ACC112 (cell line): Measurements from ENCODE around the gene GINS2.

Experiments
- H2AFZ ChIP-seq: fragments of 200-600 bp; sonication (generic); one replicate; pipeline ENCODE4 v1.6.0; 2017; ENCODE audit warnings: antibody characterized with exemption, low read length; ENCODE audit not compliant: unreplicated experiment
- H3K27ac ChIP-seq: fragments of 200-600 bp; sonication (generic); 2 replicates; pipeline ENCODE4 v1.5.1; 2014; ENCODE audit warnings: low read depth, mild to moderate bottlenecking, antibody characterized with exemption, low read length, moderate library complexity
- H3K27me3 ChIP-seq: fragments of 200-600 bp; sonication (generic); 2 replicates; pipeline ENCODE4 v1.6.1; 2014; ENCODE audit warnings: mild to moderate bottlenecking, antibody characterized with exemption, low read length, moderate library complexity, mixed read lengths; ENCODE audit not compliant: insufficient read depth
- H3K36me3 ChIP-seq: fragments of 200-600 bp; sonication (generic); 2 replicates; pipeline ENCODE4 v1.6.1; 2016; ENCODE audit warnings: mild to moderate bottlenecking, antibody characterized with exemption, low read length, moderate library complexity, mixed read lengths; ENCODE audit not compliant: insufficient read depth
- H3K4me1 ChIP-seq: fragments of 200-600 bp; sonication (generic); one replicate; pipeline ENCODE4 v1.6.1; 2016; ENCODE audit warnings: low read length, mixed read lengths; ENCODE audit not compliant: insufficient read depth, unreplicated experiment, control insufficient read depth
- H3K4me3 ChIP-seq: fragments of 200-600 bp; sonication (generic); 2 replicates; pipeline ENCODE4 v1.5.1; 2014; ENCODE audit warnings: mild to moderate bottlenecking, low read depth, low read length
- H3K79me2 ChIP-seq: fragments of 200-600 bp; sonication (generic); one replicate; pipeline ENCODE4 v1.6.0; 2016; ENCODE audit warnings: low read length; ENCODE audit not compliant: control insufficient read depth, unreplicated experiment, insufficient read depth

GINS2 gene

DNA sequence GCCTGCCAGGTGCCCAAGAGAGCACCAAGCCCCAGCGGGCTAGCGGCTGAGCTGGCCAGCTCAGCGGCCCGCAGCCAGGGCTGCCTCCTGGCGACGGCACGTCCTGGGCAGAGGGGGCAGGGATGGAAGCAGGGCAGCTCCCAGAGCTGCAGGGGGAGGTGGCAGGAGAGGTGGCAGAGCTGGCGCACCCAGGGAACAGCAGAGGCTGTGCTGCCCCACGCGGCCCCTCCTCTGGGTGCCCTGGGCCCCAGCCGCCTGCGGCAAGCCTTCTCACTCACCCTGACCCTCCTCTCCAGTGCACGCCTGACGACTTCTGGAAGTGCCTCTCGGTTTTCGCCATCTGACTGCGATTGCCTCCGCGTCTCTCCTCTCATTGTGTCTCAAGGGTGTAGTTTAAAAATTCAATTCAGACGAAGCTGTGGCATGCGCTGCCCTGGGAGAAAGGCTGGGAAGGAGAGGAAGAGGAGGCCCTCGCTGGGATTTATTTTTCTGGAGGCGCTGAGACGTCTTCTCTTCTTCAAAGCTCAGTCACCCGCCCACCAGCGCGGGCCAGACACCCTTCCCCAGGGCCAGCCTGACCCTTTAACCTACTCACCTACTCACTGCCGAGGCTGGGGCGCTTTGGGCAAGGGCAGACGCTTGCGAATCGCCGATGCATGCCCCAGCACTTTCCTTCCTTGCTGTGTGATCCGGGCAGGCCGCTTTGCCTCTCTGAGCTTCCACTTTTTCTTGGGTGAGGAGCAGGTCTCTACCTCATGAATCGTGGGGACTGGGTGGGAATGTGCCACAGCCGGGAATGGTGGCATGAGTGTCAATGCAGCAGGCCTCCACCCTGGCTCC lies 50.7 kb downstream of the GINS2 start:
- H3K4me1 ChIP-seq, result no peaks in the 10 kb centered on the region
- H3K36me3 ChIP-seq, result no peaks in the 10 kb centered on the region
- H3K79me2 ChIP-seq, result no peaks in the 10 kb centered on the region

GRCh38 chr16:85637061-85637807 lies 51.5 kb downstream of the GINS2 start:
- H3K4me1 ChIP-seq, result no peaks in the 10 kb centered on the region
- no peak overlapping the region for H3K27ac ChIP-seq
- no peak overlapping the region for H3K4me3 ChIP-seq
- H3K27me3 ChIP-seq, result no peaks in the 10 kb centered on the region
- H3K79me2 ChIP-seq, result peaks cover 3% of the 10 kb centered on the region
- no peak overlapping the region for H2AFZ ChIP-seq
- no peaks in the 10 kb centered on the region for H3K36me3 ChIP-seq

More for the DNA sequence above, 50.7 kb downstream of the GINS2 start:
- Histone ChIP-seq H3K4me3 (no peak overlapping the region), H2AFZ (no peak overlapping the region), H3K27me3 (no peaks in the 10 kb centered on the region), H3K27ac (no peak overlapping the region)

DNA sequence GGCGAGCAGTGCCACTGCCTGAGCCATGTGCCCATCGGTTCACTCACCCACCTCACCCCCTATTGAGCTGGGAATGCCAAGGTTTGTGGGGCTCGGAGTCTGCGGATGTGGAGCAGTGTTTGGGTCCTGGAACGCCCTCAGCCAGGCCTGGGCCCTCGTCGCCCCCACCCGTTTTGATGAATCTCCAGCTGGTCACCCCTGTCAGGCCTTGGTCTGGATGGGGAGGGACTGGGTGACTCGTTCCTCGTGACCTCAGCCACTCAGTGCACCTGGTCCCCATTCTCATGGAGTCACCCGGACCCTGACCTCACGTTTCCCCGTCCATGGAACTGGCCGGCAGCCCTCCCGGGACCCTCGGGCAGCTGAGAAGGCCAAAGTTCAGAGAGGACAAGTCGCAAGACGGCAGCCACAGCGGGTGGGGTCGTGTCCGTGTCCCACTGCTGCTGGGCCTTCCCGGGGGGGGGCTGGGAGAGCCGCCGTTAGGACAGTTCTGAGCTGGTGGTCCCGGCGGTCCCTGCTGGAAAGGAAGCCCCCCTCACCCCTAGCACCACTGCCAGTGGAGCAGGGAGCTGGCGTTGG lies 52.4 kb downstream of the GINS2 start:
- Histone ChIP-seq H3K79me2 (peaks cover 3% of the 10 kb centered on the region), H3K27me3 (no peaks in the 10 kb centered on the region), H3K36me3 (no peaks in the 10 kb centered on the region), H3K4me3 (no peak overlapping the region), H3K27ac (no peak overlapping the region), H2AFZ (no peak overlapping the region), H3K4me1 (no peaks in the 10 kb centered on the region)

- peaks cover 6% of the 10 kb centered on the region for H3K79me2 ChIP-seq
- no peak overlapping the region for H2AFZ ChIP-seq
- no peaks in the 10 kb centered on the region for H3K36me3 ChIP-seq
- no peaks in the 10 kb centered on the region for H3K4me1 ChIP-seq
- no peak overlapping the region for H3K27ac ChIP-seq
- no peaks in the 10 kb centered on the region for H3K27me3 ChIP-seq
- no peak overlapping the region for H3K4me3 ChIP-seq
These were observed 53.1 kb downstream of the GINS2 start for GRCh38 chr16:85635545-85636140.

DNA sequence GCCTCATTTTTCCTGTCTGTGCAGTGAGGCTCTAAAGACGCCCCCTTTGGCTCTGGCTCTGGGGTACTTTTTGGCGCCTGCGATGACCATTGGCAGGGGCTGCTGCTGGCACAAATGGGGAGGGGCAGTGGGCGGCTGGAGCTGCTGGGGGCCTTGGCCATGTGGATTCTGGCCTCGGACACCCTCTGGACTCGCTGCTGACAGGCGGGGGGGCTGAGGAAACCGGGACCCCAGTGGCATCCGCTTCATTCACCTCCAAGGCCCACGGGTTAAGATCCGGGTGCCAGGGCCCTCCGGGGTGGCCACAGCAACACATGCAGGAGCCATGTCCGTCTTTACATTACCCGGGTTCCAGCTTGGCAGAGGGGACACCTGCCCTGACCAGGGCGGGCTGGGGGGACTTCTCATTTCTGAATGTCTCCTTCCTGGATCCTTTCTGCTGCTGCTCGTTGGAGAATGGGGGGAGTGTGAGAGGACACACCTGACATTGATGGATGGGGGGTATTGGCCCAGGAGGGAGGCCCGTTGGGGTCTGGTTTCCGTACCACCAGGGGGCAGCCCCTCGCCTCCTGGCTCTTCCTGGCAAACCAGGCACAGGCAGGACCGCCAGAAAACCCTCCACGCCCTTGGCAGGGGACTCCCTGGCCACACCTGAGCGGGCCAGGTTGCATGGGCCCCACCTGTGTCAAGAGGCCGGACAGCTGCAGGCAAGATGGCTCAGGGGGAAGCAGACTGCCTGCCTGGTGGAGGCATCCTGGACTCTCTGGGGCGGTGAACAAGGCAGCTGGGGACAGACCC lies 53.8 kb downstream of the GINS2 start:
- peaks cover 8% of the 10 kb centered on the region for H3K79me2 ChIP-seq
- no peaks in the 10 kb centered on the region for H3K27me3 ChIP-seq
- H3K4me3 ChIP-seq, result no peak overlapping the region
- H3K27ac ChIP-seq, result no peak overlapping the region
- H3K36me3 ChIP-seq, result no peaks in the 10 kb centered on the region
- no peak overlapping the region for H2AFZ ChIP-seq
- no peaks in the 10 kb centered on the region for H3K4me1 ChIP-seq

DNA sequence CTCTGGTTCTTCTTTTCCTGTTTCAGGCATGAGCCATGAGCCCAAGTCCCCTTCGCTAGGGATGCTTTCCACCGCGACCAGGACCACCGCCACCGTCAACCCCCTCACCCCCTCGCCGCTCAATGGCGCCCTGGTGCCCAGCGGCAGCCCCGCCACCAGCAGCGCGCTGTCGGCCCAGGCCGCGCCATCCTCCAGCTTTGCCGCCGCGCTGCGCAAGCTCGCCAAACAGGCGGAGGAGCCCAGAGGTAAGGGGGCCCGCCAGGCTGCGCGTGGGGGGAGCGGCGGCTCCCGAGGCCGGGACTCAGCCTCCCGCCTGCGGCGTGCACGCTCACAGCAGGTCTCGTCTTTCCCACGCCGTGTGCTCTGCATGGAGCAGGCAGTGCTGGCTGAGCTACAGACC lies 54.9 kb downstream of the GINS2 start:
- Histone ChIP-seq H3K4me3 (no peak overlapping the region), H3K27me3 (no peaks in the 10 kb centered on the region), H2AFZ (no peak overlapping the region), H3K27ac (no peak overlapping the region), H3K36me3 (0 out of 2 replicates have a peak, but pooled peaks cover 3% of the 10 kb centered on the region), H3K4me1 (no peaks in the 10 kb centered on the region), H3K79me2 (peaks cover 15% of the 10 kb centered on the region)

- Histone ChIP-seq H3K4me1 (no peaks in the 10 kb centered on the region), H3K4me3 (no peak overlapping the region), H2AFZ (no peak overlapping the region), H3K27me3 (no peaks in the 10 kb centered on the region), H3K27ac (no peak overlapping the region), H3K79me2 (peaks cover 15% of the 10 kb centered on the region), H3K36me3 (peaks cover 6% of the 10 kb centered on the region; the same call in 1 of the 2 replicates)
These were observed 55.4 kb downstream of the GINS2 start for GRCh38 chr16:85633438-85633743.

- no peak overlapping the region for H3K27ac ChIP-seq
- no peak overlapping the region for H2AFZ ChIP-seq
- H3K36me3 ChIP-seq, result peaks cover 6% of the 10 kb centered on the region; the same call in 1 of the 2 replicates
- H3K4me1 ChIP-seq, result no peaks in the 10 kb centered on the region
- H3K27me3 ChIP-seq, result no peaks in the 10 kb centered on the region
- H3K4me3 ChIP-seq, result no peak overlapping the region
- peaks cover 15% of the 10 kb centered on the region for H3K79me2 ChIP-seq
These were observed 55.9 kb downstream of the GINS2 start for GRCh38 chr16:85632709-85633437.

DNA sequence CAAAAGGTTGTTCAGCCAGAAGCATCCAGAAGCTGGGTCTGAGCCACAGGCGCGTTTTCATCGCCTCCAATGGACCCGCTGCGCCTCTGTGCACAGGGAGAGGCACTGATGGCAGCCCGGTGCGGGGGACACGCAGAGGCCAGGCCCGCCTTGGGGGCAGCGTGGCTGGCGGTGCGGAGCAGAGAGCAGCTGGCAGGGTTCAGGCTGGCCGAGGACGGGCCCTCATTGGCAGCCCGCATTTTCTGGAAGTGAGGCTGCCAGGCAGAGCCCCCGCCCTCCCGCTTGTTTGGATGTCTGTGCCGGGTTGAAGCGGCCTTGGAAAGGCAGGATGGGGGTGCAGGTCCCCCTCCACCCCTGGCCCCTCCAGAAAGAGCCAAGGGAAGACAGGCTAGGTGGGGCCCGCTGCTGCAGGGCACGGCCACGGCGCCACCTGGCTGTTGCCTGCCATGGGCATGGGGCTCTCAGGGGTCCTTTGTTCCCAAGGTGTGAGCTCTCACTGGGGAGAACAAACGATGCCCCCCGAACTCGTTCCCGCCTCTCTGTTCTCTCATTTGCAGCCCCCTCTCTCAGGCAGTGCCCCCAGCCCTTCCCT lies 56.9 kb downstream of the GINS2 start:
- Histone ChIP-seq H3K4me1 (no peaks in the 10 kb centered on the region), H3K36me3 (peaks cover 6% of the 10 kb centered on the region; the same call in 1 of the 2 replicates), H3K27ac (no peak overlapping the region)

More for the DNA sequence above, 56.9 kb downstream of the GINS2 start:
- Histone ChIP-seq H3K4me3 (no peak overlapping the region), H3K79me2 (peaks cover 18% of the 10 kb centered on the region), H2AFZ (no peak overlapping the region), H3K27me3 (no peaks in the 10 kb centered on the region)
